SKM-1 treated with dmso at 0.1 percent for 144 hours (cell line): ENCODE measurements around the gene CNTN4.

Experiments used
- DNase-seq: peaks from one replicate; lab custom pipeline; 2025; ENCODE audit not compliant: unreplicated experiment; lab: John Stamatoyannopoulos, UW

CNTN4 gene

DNA sequence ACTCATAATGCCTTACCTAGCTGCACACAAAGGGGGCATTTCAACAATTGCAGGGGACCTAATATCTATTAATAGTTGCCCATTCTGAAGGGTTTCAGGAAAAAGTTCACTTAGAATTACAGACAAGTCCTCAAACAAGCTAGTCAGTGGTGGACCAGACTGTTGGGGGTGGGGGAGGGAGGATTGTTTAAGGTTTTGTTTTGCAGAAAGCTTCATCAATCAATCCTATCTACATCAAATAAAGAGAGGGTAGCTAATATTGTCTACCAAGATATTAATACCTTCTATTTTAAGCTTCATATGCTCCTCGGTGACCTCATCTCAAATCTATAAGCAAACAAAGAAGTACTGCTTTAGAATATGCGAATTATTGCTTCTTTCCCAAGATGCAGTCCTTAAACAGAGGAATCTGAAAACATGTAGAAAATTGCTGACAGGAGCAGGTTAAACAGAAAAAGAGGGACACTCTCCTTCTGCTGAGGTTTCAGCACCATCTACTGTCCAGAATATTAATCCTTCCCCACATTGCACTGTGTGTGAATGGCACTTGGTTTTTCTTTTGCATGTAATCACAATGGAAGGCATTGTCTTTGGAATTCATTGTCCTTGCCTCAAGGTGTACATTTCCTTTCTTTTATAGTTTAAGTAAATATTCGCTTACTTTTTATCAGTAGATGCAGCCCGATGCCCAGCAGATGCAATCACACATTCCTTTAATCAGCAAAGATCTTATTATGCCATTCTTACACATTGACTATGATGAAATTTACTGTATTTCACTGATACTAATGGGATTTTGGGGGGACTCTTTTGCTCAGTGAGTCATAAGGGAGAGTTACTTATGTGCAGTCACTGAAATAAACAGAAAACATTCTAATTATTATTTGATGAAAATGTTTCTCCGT lies 916.8 kb downstream of the CNTN4 start:
- peak; percentile 9 for DNase-seq

- DNase-seq = no peak
Observed at GRCh38 chr3:3016226-3016625, 917.6 kb downstream of the CNTN4 start.

DNA sequence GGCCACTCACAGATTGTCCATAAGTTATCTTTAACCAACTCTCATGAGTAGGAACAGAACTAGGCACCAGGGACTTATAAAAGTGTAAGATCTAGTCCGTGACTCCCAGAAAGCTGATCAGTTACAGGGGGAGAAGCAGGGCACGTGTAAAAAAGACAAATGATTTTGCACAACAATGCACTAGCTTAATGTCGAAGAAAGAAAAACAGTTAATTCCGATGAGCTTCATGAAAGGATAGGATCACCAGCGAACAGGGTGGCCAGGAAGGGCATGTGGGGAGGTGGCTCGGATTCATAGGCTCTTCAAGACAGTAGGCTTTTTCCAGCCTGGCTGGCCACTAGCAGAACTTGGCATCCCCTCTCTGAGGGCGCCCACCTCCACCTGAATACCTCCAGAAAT lies 921.5 kb downstream of the CNTN4 start:
- no peak for DNase-seq

- no peak for DNase-seq
Observed at GRCh38 chr3:3023111-3023745, 924.6 kb downstream of the CNTN4 start.

GRCh38 chr3:3027976-3028567 lies 929.4 kb downstream of the CNTN4 start:
- no peak for DNase-seq

DNA sequence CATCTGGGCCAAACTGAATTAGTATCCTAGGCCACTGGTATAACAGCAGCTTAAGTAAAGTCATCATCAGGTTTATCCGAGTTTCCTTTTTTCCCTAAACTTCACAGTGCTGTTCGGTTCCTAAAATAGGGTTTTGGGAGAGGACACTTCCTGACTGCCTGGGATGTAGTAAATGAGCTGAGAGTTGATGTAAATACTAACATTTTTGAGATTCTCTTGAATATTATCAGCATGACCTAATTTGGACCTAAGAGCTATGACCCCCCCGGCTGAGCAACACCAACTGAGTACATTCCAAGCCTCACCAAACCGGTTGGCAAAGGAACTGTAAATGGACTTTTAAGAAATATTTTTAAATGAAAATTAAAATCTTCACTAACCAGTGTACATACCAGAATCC lies 932.7 kb downstream of the CNTN4 start:
- no peak for DNase-seq

GRCh38 chr3:3037156-3037555 lies 938.5 kb downstream of the CNTN4 start:
- DNase-seq = no peak

GRCh38 chr3:3038201-3038991 lies 939.7 kb downstream of the CNTN4 start:
- DNase-seq = no peak

DNA sequence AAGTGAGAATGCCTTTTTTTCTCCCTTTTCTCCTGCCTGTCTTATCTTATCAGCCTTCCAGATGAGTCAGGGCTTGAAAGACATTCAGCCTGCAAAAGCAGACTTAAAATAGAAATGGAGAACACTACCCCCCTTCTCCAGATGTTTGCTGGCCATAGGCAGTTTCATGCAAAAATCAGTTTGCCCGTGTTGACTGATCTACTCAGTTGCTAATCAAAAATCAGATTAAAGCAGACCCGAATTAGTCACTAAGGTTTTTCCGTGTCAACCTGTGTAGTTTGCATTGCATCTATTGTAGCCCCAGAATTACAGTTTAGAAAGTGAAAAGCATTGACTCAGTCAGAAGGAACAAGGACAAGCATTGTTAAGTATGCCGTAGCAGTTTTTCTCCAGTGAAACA lies 955.3 kb downstream of the CNTN4 start:
- DNase-seq = no peak

DNA sequence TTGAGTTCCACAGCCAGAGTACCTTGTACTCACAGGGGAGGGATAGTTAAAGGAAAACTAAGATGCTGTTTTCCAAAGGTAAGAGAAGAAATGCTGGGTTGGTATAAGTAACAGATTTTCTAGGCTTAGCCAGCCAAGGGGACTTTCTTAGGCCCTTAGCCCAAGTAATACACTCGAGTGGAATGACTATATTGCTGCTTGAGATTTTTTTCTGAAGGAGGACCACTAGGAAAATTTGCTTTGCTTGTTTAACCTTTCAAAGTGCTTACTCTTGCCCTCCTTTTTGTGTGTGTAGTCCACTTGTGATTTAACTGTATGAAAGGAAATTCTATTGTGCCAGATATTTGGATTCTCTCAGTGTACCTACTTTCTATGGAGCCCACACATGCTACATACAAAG lies 961.0 kb downstream of the CNTN4 start:
- no peak for DNase-seq

GRCh38 chr3:3064297-3064696 lies 965.6 kb downstream of the CNTN4 start:
- DNase-seq = no peak

GRCh38 chr3:3065876-3066275 lies 967.2 kb downstream of the CNTN4 start:
- no peak for DNase-seq

DNA sequence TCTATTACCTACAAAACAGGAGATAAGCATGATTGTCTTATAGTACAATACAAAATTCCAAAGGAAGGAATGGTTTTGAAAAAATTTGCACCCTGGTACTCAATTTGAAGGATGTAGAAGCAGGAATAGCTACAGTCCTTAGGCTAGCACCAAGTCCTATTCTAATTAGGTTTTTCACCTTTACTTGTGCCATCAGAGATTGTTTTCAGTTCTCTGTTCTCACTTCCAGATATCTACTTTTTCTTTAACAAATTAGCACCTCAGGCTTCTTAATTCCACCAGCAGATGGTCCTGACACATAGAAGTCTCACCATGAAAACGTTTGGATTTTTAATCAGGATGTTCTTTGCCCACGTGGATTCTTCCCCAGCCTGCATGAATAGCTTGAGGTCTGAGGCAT lies 967.7 kb downstream of the CNTN4 start:
- DNase-seq = no peak

DNA sequence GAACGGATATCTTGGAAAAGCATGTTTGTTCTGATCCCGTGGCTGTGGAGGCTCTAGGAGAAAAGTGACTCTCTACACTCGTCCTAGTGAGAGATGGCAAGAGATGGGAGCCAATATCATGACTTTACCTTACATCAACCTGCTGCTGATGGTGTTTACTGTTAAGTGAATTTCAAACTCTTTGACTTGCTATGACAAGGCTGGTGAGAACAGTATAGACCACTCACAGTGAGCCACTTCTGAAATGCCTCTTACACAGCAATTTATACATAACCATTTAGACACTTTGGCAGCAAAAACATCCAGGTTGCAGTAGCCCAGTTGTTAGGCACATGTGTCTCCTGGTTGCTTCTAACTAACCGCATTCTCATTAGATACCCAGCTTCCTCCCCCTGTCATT lies 968.2 kb downstream of the CNTN4 start:
- no peak for DNase-seq

GRCh38 chr3:3068358-3068881 lies 969.8 kb downstream of the CNTN4 start:
- no peak for DNase-seq

GRCh38 chr3:3069723-3070122 lies 971.1 kb downstream of the CNTN4 start:
- DNase-seq = no peak

GRCh38 chr3:3071136-3071535 lies 972.5 kb downstream of the CNTN4 start:
- no peak for DNase-seq

DNA sequence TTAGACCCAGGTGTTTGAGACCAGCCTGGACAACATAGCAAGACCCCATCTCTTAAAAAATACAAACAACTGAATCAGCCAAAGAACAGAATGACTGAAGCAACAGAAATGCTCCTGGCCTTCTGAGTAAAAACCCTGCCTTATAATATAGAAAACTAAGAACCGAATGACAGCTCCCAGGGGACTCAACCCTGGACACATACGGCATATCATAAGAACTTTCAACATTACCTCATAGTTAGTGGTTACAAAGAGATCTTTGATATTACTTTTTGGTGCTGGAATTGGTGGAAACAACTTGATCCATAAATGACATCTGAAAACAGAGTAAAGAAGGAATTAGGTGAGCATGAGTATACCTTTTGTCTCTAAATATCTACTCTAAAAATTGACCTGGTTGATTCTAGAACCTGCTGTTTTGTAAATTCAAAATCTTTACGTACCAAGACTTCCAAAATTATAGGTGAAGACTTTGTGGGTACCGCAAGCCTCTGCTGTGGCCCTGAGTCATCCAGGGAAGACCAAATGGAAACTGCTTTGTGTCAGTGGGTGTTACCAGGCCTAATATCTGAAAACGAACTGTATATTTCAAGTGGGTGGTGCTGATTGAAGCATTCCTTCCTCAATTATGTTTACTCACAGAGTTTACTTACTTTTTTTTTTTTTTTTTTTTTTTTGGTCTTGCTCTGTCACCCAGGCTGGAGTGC lies 976.0 kb downstream of the CNTN4 start:
- DNase-seq = no peak

- no peak for DNase-seq
Observed at GRCh38 chr3:3080309-3080708, 981.6 kb downstream of the CNTN4 start.

DNA sequence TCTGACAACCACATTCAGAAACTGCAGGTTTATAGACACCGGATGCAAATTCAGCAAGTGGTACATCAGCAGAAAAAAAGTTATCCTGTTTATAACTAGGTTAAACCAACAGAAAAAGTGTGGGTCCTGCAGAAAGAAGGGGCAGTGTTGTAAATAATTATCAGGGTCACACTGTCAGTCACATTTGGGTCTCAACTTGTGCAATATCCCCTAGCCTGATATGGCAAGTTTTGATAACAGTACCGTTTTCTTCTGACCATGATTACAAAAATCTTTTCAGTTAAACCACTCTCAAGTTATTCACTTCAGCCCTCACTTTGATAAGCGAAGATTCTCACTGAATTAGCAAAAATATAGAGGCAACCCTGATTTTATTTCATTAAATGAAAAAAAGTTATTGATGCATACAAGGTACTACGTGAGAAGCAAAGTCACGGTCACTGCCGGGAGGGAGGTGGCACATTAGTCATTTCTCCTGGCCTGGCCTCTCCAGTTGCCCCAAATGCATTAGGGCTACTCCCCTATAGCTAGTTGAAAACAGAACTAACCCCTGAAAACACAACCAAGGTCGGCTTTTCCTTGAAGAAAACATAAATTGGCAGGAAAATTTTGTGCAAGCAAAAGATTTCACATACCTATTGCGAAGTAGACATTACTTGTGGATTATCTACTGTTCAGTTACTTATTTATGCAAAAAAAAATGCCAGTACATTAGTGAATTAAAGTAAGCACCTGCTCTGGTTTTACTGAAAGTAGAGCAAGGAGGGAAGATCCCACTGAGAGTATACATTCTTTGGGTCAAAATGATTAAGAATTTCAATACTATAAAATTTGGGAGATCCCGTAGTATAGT lies 982.9 kb downstream of the CNTN4 start:
- DNase-seq = no peak
